ENCODE results near the gene EIF4E1B.

The EIF4E1B gene

DNA sequence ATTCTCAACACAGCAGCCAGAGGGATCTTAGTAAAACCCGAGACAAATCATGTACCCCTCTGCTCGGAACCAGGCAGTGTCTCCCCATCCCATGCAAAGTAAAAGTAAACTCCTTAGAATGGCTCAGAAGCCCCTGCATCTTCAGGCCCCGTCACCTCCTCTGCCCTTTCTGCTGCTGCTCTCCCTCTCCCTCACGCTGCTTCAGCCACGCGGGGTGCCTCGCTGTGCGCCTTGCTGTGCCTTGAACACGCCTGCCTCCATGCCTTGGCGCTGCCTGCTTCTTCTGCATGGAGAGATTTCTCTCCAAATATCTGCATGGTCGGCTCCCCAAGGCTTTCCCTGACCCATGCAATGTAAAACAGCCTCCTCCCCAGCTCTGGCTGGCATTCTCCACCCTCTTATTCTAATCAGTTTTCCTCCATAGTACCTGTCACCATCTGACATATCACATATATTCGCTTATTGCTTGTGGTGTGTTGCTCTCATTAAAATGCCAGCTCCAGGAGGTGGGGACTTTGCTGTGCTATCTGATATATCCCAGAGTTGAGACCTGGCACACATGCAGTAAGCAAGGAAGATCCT lies 28.5 kb upstream of the EIF4E1B start:
- in situ Hi-C loops (cut with HindIII; ENCODE audit: low pct_ligation_motif_present, low pct_unique_long_range_greater_than_20kb, low sequenced_read_pairs): no loop called here

DNA sequence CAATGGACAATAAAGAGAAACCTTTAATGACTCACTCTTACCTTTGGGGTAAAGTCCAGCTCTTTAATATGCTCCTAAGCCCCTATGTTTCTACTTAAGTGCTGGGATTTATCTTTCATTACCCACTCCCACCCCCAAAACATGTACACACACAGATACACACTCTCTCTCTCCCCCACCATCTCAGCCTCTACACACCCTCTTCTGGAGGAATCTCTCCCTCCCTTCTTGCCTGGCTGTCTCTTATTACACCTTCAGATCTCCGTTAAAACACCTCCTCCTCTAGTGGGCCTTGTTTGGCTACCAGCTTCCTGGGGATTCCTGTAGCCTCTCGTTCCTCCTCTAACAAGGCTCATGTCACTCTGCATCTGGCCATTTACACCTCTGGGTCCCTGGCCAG lies 27.4 kb upstream of the EIF4E1B start:
- in situ Hi-C loops (cut with HindIII; ENCODE audit: low pct_ligation_motif_present, low pct_unique_long_range_greater_than_20kb, low sequenced_read_pairs): no loop called here
- no peak for DNase-seq

More for the DNA sequence above, 28.5 kb upstream of the EIF4E1B start:
- DNase-seq: no peak

DNA sequence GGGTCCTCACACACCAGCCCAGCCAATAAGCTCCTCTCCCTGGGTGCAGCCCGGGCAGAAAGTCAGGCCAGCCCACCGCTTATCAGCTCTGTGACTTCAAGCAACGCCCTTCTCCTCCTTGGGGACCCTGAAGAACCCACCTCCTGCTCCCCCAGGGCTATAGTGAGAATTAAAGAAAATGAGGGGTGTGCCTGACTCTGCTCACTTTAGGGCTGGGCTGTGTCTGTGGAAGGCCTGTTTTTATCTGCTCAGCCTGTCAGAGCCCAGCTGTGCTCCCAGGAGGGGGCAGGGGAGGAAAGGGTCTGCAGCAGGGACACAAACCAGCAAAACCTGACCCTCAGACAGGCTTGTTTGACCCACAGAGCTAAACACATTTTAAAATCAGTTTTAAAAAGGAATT lies 24.4 kb upstream of the EIF4E1B start:
- in situ Hi-C loops (cut with HindIII; ENCODE audit: low pct_ligation_motif_present, low pct_unique_long_range_greater_than_20kb, low sequenced_read_pairs): no loop called here
- no peak for DNase-seq

DNA sequence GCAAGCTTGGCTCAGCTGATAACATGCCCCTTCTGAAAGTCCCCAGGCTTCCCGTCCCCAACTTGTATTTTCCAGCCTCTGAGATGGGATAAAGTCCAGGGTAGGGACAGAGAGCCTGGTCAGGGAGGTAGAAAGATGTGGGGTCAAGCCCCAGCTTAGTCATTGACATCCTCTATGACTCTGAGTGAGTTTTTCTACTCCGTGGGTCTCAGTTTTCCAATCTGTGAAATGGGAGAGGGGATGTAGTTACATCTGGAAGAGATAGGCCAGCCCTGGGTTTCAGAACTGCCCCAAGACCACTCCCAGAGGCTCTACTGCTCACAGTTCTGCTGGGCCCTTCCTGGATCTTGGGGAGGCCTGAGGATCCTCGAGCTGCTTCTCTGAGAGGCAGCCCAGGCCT lies 23.6 kb upstream of the EIF4E1B start:
- in situ Hi-C loops (cut with HindIII; ENCODE audit: low pct_ligation_motif_present, low pct_unique_long_range_greater_than_20kb, low sequenced_read_pairs): no loop called here
- no peak for DNase-seq

DNA sequence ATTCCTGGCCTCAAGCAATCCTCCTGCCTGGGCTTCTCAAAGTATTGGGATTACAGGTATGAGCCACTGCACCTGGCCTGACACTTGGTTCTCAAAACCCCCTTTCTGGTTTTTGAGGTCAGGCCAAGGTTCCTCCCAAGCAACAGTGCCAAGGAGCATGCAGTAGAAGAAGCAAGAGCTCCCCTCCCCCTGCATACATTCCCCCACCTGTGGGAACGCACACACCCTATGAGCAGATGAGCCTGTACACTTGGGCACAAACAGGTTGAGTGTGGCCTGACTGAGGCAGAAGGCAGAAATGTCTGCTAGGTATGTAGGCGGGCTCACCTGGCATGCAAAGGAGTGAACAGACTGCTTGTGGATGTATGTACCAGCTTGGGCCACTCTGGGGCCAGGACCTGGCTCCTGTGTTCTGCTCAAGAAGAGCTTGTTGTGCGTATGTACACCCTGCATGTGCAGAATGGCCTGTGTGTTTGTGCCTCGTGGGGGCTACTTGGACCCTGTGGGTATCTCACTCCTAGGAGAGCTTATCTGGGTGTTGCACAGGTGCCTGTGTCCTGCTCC lies 22.3 kb upstream of the EIF4E1B start:
- no peak for DNase-seq
- in situ Hi-C loops (cut with HindIII; ENCODE audit: low pct_ligation_motif_present, low pct_unique_long_range_greater_than_20kb, low sequenced_read_pairs): no loop called here

DNA sequence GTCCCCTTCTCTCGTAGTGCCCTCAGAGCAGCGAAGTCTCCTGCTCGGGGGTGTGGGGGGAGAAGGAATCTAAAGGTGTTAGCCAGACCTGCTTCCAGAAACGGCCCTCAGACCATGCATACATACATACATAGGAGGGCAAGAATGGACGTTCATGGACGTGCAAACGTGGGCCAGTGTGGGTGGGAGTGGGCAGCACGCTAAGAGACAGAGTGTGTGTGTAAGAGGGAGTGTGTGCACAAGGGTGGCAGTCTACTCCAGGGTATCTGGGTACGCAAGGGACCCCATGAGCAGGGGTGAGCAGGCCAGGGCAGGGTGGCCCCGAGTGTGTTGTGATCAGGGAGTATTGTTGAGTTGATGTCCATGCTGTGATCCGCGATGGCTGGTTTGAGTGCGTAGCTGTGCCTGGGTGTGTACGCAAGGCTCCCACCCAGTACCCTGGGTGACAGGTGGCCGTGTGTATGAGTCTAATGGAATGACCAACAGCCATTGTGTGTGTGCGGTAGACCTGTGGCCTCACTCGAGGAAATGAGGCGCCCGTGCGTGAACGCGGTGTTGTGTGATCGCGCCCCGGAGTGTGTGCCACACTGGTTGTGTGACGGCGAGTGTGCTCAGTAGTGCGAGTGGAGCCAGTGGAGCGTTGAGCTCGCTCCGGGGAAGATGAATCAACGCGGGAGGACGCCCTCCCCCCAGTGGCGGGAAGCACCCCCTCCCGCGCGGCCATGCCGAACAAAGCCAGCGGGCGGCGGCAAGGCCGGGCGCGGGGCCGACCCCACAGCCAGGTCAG lies 21.3 kb upstream of the EIF4E1B start:
- DNase-seq: peak; percentile 45
- in situ Hi-C loops (cut with HindIII; ENCODE audit: low pct_ligation_motif_present, low pct_unique_long_range_greater_than_20kb, low sequenced_read_pairs): no loop called here

DNA sequence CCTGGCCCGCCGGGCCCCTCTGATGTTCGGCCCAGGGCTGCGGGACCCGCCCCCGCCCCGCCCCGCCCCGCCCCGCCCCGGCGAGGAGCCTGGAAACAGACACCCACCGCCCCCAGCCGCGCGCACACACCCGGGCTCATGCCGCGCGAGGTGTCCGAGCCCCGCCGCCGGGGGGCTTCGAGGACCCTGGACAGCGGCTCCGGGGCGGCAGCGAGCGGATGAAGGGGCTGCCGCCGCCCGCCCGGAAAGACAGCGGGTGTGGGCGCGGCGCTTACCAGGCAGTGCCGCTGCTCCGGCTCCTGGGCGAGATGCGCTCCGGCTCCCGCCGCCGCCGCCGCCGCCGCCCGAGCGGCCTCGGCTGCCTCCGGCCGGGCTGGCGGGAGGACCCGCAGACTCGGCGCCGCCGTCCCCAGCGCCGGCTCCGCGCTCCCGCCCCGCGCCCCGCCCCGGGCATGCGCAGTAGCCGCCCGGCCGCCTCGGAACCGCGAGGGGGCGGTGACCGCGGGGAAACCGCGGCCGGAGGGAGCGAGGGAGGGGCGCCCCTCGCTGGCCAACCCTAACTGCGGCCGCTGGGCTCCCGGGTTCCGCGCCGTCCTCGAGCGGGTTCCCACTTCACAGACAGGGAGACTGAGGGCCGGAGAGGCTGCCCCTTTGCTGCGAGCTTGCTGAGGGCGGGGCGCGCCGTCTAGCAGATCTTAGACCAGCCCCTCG lies 20.6 kb upstream of the EIF4E1B start, which contains the start of gene GPRIN1:
Gene GPRIN1, minus strand, starts transcription at position 433 of the 711 bp plus-strand sequence. CDS start 10,322 bp downstream, outside the sequence.
- in situ Hi-C loops (cut with HindIII; ENCODE audit: low pct_ligation_motif_present, low pct_unique_long_range_greater_than_20kb, low sequenced_read_pairs): no loop called here
- peak; percentile 64 for DNase-seq

DNA sequence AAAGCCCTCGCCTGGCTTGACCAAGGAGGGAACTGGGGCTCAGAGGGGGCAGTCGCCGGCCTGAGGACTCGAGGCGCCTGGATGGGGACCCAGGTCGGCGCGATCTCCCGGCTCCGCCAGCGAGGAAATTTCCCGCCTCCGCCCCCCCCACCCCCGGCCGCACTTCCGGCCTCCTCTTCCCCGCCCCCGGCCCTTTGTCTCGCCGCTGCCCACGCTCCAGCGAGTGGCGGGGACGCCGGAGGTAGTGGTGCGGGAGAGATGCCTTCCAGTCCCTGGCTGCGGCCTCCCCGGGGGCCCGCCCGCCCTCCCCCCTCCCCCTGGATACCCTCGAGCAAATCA lies 20.1 kb upstream of the EIF4E1B start:
- peak; percentile 8 for DNase-seq
- in situ Hi-C loops (cut with HindIII; ENCODE audit: low pct_ligation_motif_present, low pct_unique_long_range_greater_than_20kb, low sequenced_read_pairs): no loop called here

DNA sequence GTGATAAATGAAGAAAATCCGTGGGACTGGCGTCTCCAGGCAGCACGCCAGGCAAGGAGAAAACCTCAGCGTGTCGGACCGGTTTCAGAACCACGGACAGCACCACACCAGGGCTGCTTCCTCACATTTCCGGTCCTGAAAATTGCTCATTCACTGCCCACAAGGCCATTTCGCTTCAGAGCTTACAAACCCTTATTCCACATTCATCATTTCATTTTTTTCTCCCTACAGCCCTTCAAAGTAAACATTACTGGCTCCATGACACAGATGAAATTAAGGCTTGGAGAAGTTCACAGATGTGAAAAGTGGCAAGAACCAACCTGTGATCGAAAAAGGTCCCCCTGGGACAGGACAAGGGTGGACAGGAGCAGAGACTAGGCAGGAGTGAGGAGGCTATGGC lies 19.0 kb upstream of the EIF4E1B start:
- peak; percentile 83 for DNase-seq

DNA sequence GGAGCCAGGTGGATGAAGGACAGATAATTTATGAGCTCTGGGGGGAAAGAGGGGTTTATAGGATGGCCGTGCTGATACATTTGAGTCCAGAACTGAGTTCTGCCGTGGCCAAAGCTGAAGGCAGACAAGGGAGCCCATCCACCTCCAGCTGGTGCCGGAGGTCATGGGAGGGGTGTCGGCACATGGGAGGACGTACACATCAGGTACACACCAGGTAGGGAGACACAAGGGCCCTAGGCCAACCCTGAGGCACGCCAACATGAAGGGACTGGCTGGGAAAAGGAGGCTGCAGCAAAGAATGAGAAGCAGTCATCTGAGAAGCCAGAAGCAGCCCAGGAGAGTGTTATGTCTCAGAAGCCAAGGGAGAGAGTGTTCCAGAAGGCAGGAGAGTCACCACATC lies 18.5 kb upstream of the EIF4E1B start:
- no peak for DNase-seq
- in situ Hi-C loops (cut with HindIII; ENCODE audit: low pct_ligation_motif_present, low pct_unique_long_range_greater_than_20kb, low sequenced_read_pairs): no loop called here

More for the DNA sequence above, 19.0 kb upstream of the EIF4E1B start:
- in situ Hi-C loops (cut with HindIII; ENCODE audit: low pct_ligation_motif_present, low pct_unique_long_range_greater_than_20kb, low sequenced_read_pairs): no loop called here

DNA sequence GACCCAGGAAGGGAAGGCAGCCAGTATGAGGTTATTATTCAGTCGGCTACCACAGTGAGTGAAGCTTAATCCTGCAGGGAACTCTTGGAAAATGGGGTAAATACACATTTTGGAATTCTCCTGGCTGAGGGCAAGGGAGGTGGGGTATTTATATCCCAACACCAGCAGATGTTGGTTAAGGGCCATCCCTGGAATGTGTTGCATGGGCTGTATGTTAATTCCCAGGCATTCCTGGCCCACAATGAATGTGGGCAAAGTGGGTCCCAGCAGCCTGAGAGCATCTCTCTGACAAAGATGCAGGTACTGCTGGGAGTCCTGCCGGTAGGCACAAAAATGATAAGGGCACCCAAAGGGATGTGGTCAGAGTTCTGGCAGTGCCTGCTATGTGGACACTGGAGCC lies 17.6 kb upstream of the EIF4E1B start:
- in situ Hi-C loops (cut with HindIII; ENCODE audit: low pct_ligation_motif_present, low pct_unique_long_range_greater_than_20kb, low sequenced_read_pairs): no loop called here
- DNase-seq: no peak

DNA sequence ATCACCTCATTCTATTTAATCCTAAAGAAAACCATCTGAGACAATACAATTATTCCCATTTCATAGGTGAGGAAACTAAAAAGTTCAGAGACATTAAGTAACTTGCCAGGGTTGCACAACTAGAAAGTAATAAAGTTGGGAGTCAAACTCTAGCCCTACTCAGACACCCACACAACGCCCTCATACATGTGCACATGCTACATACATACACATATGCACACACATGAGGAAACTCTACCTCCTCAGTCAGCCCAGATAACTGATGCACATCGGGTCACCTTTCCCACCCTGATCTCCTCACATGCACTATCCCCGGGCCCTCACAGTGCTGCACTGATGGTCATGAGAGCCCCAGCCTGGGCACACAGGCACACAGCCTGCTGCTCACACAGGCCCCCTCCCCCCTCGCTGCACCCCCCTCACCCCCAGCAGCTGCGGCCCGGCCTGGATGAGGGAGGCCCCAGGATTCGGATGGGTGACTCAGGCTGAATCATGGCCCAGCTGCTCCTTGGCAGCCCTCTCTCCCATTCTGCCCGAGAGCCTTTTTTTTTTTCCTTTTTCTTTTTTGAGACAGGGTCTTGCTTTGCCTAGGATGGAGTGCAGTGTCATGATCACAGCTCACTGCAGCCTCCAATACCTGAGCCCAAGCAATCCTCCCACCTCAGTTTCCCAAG lies 15.5 kb upstream of the EIF4E1B start:
- in situ Hi-C loops (cut with HindIII; ENCODE audit: low pct_ligation_motif_present, low pct_unique_long_range_greater_than_20kb, low sequenced_read_pairs): no loop called here
- DNase-seq: peak; percentile 50

DNA sequence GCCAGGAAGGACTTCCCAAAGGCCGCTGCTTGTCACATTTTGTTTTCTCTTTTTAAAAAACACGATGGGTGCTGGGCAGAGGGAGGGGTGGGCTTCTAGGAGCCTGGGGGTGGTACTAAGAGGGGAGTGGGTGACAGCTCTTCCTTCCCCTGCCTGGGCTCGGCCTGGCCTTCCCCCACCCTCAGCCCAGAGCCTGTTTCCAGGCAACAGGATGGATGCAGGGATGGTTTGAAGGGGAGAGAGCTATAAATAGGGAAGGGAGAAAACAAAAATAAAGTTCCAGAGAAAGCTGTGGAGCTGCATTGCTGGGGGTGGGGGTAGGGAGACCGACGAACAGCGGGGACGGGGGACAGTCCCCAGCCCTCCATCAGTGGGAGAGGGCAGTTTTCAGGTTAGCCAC lies 14.0 kb upstream of the EIF4E1B start:
- DNase-seq: no peak

DNA sequence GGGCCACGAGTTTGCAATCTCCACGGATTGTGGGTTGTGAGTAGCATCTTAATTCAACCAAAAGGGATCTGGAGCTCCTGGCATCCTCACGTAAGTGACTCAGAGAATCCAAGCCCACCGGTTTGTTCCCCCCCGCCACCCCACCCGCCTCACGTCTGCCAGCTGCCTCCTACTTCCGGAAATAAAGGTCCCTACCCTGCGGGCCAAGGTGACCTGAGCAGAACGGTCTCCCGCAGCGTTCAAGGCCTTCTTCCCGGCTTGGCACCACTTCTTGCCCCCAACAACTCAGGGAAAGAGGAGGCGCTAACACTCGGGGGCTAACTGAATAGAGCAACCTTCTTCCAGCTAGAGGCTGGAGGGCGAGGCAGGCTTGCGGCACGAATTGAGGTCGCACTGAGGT lies 11.7 kb upstream of the EIF4E1B start:
- in situ Hi-C loops (cut with HindIII; ENCODE audit: low pct_ligation_motif_present, low pct_unique_long_range_greater_than_20kb, low sequenced_read_pairs): no loop called here

More for the DNA sequence above, 14.0 kb upstream of the EIF4E1B start:
- in situ Hi-C loops (cut with HindIII; ENCODE audit: low pct_ligation_motif_present, low pct_unique_long_range_greater_than_20kb, low sequenced_read_pairs): no loop called here

DNA sequence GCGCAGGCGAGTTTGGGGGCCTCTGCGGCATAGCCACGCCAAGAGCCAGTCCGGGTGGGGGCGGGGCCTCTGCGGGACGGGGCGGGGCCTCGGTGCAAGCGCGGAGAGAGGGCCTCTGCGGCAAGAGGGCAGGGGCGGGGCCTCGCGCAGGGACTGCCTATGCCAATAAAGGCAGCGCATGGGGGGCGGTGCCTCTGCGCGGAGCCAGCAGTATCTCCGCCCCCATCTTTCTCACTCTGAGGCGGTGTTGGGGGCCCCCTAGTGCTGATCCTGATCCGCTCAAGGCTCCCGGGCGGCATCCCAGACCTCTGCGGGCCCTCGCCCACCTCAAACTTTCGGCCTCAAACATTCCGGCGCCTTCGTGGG lies 11.3 kb upstream of the EIF4E1B start:
- DNase-seq: peak; percentile 79
- in situ Hi-C loops (cut with HindIII; ENCODE audit: low pct_ligation_motif_present, low pct_unique_long_range_greater_than_20kb, low sequenced_read_pairs): no loop called here

More for the DNA sequence above, 11.7 kb upstream of the EIF4E1B start:
- no peak for DNase-seq

DNA sequence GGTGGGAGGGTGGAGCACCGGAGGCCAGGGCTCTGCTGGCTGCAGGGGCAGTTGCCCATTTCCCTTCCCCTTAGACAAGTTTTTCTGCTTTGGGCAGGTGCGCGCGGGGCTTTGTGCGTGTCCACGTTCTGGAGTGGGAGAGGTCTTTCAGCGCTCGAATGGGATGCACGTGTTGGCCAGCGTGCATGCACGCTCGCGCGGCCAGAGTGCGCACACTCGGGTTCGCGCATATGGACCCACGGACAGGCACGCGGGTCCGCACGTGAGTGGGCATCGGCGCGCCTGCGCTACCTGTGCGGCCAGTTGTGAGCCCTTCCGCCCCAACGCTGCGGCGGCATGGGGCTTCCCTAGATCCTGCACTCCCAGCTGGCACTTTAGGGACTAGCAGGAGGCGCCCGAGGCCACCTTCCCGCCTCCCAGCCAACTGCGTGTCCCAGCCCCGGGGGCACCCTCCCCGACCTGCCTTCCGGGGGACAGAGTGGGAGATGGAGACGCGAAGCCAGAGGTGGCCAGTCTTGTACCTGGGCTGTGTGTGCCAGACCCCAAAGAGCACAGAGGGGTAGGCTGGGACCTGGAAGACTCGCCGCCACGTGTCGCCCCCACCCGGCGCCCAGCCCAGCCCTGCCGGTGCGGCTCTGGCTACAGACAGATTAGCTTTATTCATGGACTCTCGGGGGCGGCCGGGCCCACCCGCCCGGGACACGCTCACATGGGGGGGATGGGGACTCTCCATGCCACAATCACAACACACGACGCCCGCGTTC lies 10.7 kb upstream of the EIF4E1B start:
- in situ Hi-C loops (cut with HindIII; ENCODE audit: low pct_ligation_motif_present, low pct_unique_long_range_greater_than_20kb, low sequenced_read_pairs): no loop called here

DNA sequence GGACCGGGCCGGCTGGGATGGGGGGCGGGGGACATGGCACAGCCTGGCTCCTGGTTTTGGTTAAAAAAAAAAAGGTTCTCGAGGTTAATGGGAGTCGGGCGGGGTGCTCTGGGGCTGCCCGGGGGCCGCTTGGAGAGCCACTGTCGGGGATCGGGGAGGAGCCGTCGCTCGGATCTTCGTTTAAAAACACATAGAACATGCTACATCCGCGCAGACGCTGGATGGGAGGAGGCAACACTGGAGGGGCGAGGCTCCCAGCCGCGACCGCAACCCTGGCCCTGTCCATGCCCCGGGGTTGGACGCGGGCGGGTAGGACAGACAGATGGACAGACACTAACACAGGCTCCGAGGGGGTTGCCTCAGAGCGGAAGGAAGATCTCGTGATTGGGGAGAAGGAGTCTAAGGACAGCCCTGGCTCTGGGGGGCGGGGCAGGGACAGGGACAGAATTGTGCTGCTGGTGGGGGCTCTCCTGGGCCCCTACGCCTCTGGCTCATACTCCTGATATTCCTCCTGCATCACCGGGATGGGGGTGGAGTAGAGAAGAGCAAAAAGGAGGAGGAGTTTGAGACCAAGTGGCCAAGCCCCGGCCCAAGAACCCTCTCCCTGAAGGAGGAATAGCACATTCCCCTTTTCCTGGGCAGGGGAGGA lies 10.0 kb upstream of the EIF4E1B start:
- in situ Hi-C loops (cut with HindIII; ENCODE audit: low pct_ligation_motif_present, low pct_unique_long_range_greater_than_20kb, low sequenced_read_pairs): no loop called here

More for the DNA sequence above, 10.7 kb upstream of the EIF4E1B start:
- DNase-seq: no peak

DNA sequence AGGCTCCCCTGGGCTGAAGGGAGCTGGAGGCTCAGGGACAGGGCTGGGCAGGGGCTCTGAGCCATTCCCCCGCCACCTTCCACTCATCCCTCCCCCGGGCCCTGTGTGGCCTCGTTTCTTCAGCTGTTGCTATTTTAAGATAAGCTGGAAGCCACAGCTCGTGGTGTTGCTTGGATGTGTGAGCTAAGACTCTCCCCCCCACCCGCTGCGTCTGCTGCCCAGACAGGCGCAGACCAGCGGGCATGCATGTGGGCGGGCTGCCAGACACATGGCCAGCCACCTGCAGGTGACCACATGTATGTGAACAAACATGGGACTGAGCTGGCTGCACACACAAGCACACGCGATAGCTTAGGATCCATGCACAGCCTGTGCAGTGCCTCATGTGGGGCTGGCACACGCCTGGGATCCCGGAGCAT lies 8.8 kb upstream of the EIF4E1B start:
- in situ Hi-C loops (cut with HindIII; ENCODE audit: low pct_ligation_motif_present, low pct_unique_long_range_greater_than_20kb, low sequenced_read_pairs): no loop called here

More for the DNA sequence above, 10.0 kb upstream of the EIF4E1B start:
- no peak for DNase-seq

More for the DNA sequence above, 8.8 kb upstream of the EIF4E1B start:
- no peak for DNase-seq
